ENCODE results near the gene ENDOD1.

- TF ChIP-seq CTCF (IDR thresholded peaks at IDR 0.05), result no peak
- TF ChIP-seq POLR2A (IDR thresholded peaks at IDR 0.05), result no peak
Measured at GRCh38 chr11:95145430-95146060, 55.9 kb downstream of the ENDOD1 start.
